Stimulated activated naive CD8-positive, alpha-beta T cell treated with anti-CD3 and anti-CD28 coated beads, Interleukin-15, Interleukin-2, amounts not matched to agents 100 ng/mL and 50 ng/mL, for 24 hours (primary cell): ENCODE results near the gene ASMTL.
"Not testable (repeated sequence)": the region's sequence is repeated elsewhere in the genome, so short reads cannot be mapped to it uniquely, and the experiment has no call there.

Experiments
- H3K27ac Mint-ChIP-seq: one replicate; pipeline ENCODE4 v1.8.0; 2021; ENCODE audit warnings: mild to moderate bottlenecking, mixed read lengths
- H3K27me3 Mint-ChIP-seq: one replicate; pipeline ENCODE4 v1.8.0; 2021; ENCODE audit warnings: mixed read lengths
- H3K36me3 Mint-ChIP-seq: one replicate; pipeline ENCODE4 v1.8.0; 2021; ENCODE audit warnings: low read depth, mixed read lengths
- H3K4me1 Mint-ChIP-seq: one replicate; pipeline ENCODE4 v1.8.0; 2021; ENCODE audit warnings: low read depth, mixed read lengths
- H3K4me3 Mint-ChIP-seq: one replicate; pipeline ENCODE4 v1.8.0; 2021; ENCODE audit warnings: mild to moderate bottlenecking, mixed read lengths
- H3K9me3 Mint-ChIP-seq: one replicate; pipeline ENCODE4 v1.8.0; 2021; ENCODE audit warnings: mixed read lengths

Gene ASMTL

DNA sequence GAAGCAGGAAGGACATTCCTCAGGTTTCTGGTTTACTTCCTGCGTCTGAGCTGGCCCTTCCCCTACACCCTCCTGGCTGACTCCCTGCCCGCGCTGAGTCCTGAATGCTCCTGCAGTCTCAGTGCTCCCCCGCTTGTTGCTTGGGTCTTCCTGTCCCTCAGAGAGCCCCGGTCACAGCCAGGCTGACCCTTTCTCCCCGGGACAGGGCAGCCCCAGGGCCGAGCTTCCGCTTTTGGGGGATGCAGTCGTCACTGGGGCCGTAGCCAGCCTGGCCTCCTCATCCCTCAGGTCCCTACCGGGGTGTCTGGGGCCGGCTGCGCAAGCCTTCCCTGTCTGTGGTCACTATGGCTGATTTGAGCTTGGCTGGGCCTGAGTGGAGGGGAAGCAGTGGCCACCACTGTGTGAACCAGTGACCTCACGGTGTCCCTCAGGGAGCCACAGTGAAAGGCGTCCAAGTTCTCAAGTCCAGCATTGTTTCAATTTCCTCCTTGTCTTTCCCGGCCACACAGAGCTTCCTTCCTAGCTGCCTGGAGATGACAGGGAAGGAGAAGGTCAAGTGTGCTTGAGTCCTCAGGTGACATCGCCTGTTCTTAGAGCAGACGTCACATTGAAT lies 34.1 kb upstream of the ASMTL start:
- Mint-ChIP-seq H3K4me1 (peaks cover 32% of the 10 kb centered on the region), H3K9me3 (peaks cover 3% of the 10 kb centered on the region), H3K27ac (no peak overlapping the region), H3K4me3 (no peak overlapping the region), H3K27me3 (no peaks in the 10 kb centered on the region), H3K36me3 (peaks cover 30% of the 10 kb centered on the region)

DNA sequence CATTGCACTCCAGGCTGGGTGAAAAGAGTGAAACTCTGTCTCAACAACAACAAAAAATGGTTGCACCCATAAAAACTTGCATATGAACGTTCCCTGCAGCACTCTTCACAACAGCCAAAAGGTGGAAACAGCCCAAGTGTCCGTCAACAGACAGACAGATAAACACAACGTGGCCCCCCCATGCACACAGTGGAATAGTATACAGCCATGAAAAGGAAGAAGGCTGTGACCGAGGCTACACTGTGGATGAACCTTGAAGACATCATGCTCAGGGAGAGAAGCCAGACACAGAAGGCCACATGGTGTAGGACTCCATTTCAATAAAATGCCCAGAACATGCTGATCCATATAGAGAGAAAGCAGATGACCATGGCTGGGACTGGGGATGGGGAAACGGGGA lies 33.5 kb upstream of the ASMTL start:
- Mint-ChIP-seq H3K27ac (no peak overlapping the region), H3K36me3 (peaks cover 23% of the 10 kb centered on the region), H3K4me1 (peaks cover 34% of the 10 kb centered on the region), H3K9me3 (no peaks in the 10 kb centered on the region), H3K27me3 (no peaks in the 10 kb centered on the region), H3K4me3 (no peak overlapping the region)

DNA sequence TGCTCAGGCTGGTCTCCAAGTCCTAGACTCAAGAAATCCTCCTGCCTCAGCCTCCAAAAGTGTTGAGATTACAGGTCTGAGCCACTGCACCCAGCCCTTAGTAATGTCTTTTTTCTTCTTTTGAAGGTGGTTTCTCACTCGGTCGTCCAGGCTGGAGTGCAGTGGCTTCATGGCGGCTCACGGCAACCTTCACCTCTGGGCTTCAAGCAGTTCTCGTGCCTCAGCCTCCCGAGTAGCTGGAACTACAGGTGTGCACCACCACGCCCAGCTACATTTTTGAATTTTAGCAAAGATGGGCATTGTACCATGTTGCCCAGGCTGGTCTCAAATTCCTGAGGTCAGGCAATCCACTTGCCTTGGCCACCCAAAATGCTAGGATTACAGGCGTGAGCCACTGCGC lies 32.3 kb upstream of the ASMTL start:
- Mint-ChIP-seq H3K27me3 (no peaks in the 10 kb centered on the region), H3K4me1 (peaks cover 46% of the 10 kb centered on the region), H3K4me3 (no peak overlapping the region), H3K9me3 (no peaks in the 10 kb centered on the region), H3K27ac (no peak overlapping the region), H3K36me3 (peaks cover 26% of the 10 kb centered on the region)

GRCh38 chrX:1484638-1485019 lies 31.9 kb upstream of the ASMTL start:
- Mint-ChIP-seq H3K4me1 (peaks cover 50% of the 10 kb centered on the region), H3K36me3 (peaks cover 30% of the 10 kb centered on the region), H3K27me3 (no peaks in the 10 kb centered on the region), H3K9me3 (no peaks in the 10 kb centered on the region), H3K4me3 (no peak overlapping the region), H3K27ac (no peak overlapping the region)

DNA sequence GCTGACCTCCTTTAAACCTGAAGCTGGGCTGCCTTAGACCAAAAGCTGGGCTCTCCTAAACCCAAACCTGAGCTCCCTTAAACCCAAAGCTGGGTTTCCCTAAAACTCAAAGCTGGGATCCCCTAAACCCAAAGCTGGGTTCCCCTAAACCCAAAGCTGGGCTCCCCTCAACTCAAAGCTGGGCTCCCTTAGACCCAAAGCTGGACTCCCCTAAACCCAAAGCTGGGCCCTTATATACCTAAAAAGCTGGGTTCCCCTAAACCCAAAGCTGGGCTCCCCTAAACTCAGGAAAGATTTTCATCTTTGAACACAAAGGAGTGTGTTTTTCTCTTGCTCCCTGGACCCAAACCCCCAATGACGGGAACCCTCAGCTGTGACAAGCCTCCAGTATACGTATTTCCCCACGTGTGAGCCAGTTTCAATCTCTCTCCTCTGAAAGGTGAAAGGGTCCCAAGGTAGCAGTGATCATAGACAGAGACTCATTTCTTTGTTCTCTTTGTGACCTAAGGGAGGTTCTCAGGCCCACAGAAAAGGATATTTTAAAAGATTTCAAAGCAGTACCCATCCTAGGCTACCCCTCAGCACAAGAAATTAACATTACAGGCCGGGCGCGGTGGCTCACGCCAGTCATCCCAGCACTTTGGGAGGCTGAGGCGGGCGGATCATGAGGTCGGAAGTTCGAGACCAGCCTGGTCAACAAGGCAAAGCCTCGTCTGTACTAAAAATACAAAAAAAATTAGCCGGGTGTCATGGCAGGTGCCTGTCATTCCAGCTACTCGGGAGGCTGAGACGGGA lies 31.3 kb upstream of the ASMTL start:
- Mint-ChIP-seq H3K27ac (peak overlapping the region; percentile 78), H3K9me3 (peaks cover 3% of the 10 kb centered on the region), H3K4me3 (no peak overlapping the region), H3K27me3 (no peaks in the 10 kb centered on the region), H3K4me1 (peaks cover 56% of the 10 kb centered on the region), H3K36me3 (peaks cover 31% of the 10 kb centered on the region)

DNA sequence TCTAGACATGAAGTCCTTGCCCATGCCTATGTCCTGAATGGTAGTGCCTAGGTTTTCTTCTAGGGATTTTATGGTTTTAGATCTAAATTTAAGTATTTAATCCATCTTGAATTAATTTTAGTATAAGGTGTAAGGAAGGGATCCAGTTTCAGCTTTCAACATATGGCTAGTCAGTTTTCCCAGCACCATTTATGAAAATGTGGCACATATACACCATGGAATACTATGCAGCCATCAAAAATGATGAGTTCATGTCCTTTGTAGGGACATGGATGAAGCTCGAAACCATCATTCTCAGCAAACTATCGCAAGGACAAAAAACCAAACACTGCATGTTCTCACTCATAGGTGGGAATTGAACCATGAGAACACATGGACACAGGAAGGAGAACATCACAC lies 29.8 kb upstream of the ASMTL start:
- H3K4me3 Mint-ChIP-seq, result peak overlapping the region; percentile 84
- peaks cover 31% of the 10 kb centered on the region for H3K36me3 Mint-ChIP-seq
- not testable (repeated sequence) for H3K9me3 Mint-ChIP-seq, H3K27me3 Mint-ChIP-seq
- H3K4me1 Mint-ChIP-seq, result peaks cover 68% of the 10 kb centered on the region
- peak overlapping the region; percentile 96 for H3K27ac Mint-ChIP-seq

DNA sequence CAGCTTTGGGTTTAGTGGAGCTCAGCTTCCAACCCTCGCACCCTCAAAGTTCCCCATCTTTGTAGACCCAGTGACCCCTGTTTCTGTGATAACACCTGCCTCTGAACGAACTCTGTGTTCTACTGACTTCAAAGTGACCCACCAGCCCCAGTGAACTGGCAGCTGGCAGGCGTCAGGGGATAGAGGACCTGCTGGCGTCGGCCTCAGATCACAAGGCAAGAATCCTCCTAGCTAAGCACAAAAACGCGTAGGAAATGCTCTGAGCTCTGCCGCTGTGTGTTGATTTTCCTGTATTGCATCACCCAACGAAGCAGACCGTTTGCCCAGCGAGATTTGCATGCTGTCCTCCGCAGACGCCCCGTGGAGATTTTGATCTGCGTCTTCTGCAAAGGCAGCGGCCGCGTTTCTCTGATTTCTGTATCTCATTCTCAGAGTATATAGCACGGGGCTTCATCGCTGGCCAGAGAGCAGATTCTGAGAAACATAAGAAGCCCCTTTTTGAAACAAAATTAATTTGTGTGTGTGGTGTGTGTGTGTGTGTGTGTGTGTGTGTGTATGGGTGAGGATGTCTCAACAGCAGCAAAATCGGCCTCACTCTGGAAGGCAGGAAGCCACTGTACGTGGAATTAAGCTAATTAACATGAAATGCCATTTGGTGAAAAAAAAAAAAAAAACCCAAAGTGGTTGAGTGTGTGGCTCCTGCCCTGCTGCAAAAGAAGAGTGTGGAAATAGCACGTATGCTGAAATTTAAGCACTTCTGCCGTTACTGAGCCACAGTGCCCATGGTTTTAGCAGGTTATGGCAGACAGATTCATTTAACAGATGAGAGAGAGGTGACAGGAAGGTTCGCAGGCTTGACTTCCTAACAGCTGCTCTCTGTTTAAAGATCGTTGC lies 29.2 kb upstream of the ASMTL start:
- Mint-ChIP-seq H3K9me3 (peaks cover 3% of the 10 kb centered on the region), H3K36me3 (peaks cover 29% of the 10 kb centered on the region), H3K27me3 (no peaks in the 10 kb centered on the region), H3K4me3 (peak overlapping the region; percentile 84), H3K27ac (peak overlapping the region; percentile 96), H3K4me1 (peaks cover 74% of the 10 kb centered on the region)

- Mint-ChIP-seq H3K4me1 (peaks cover 79% of the 10 kb centered on the region), H3K4me3 (peak overlapping the region; percentile 59), H3K9me3 (peaks cover 7% of the 10 kb centered on the region), H3K27ac (peak overlapping the region; percentile 96), H3K36me3 (peaks cover 30% of the 10 kb centered on the region), H3K27me3 (no peaks in the 10 kb centered on the region)
Observed at GRCh38 chrX:1480082-1480785, 27.5 kb upstream of the ASMTL start.

GRCh38 chrX:1477801-1478458 lies 25.2 kb upstream of the ASMTL start:
- Mint-ChIP-seq H3K36me3 (peaks cover 52% of the 10 kb centered on the region), H3K27me3 (no peaks in the 10 kb centered on the region), H3K27ac (peak overlapping the region; percentile 31), H3K9me3 (peaks cover 17% of the 10 kb centered on the region), H3K4me3 (no peak overlapping the region), H3K4me1 (peaks cover 83% of the 10 kb centered on the region)

DNA sequence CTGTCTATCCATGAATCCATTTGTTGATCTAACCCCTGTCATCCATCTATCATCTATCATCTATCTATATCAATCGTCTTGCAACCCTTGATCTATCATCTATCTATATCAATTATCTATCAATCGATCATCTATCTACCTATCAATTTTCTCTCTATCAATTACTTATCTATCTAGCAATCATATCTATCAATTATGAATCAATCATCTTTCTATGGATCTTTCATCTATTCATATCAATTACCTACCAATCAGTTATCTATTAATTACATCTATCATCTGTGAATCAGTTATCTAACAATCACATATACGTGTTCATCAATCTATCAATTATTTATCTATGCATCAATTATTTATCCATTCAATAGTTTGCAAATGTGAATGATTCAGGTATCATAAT lies 24.5 kb upstream of the ASMTL start:
- peaks cover 84% of the 10 kb centered on the region for H3K4me1 Mint-ChIP-seq
- no peak overlapping the region for H3K4me3 Mint-ChIP-seq
- no peaks in the 10 kb centered on the region for H3K27me3 Mint-ChIP-seq
- peaks cover 17% of the 10 kb centered on the region for H3K9me3 Mint-ChIP-seq
- H3K36me3 Mint-ChIP-seq, result peaks cover 54% of the 10 kb centered on the region
- peak overlapping the region; percentile 6 for H3K27ac Mint-ChIP-seq

DNA sequence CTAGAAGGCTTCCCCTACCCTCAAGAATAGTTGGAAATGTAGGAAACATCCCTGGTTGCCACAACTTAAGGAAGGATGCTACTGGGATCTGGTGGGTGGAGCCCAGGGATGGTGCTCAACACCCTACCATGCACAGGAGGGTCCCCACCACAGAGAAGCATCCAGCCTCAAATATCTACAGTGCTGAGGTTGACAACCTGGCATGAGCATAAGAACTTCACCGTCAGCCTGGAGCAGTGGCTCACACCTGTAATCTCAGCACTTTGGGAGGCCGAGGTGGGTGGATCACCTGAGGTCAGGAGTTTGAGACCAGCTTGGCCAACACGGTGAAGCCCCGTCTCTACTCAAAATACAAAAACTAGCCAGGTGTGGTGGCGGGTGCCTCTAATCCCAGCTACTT lies 24.0 kb upstream of the ASMTL start:
- H3K27ac Mint-ChIP-seq, result no peak overlapping the region

GRCh38 chrX:1475881-1476280 lies 23.2 kb upstream of the ASMTL start:
- Mint-ChIP-seq H3K4me1 (peaks cover 84% of the 10 kb centered on the region), H3K27me3 (no peaks in the 10 kb centered on the region), H3K27ac (no peak overlapping the region), H3K9me3 (peaks cover 17% of the 10 kb centered on the region), H3K4me3 (no peak overlapping the region), H3K36me3 (peaks cover 63% of the 10 kb centered on the region)

More for the DNA sequence above, 24.0 kb upstream of the ASMTL start:
- Mint-ChIP-seq H3K27me3 (no peaks in the 10 kb centered on the region), H3K9me3 (peaks cover 17% of the 10 kb centered on the region), H3K36me3 (peaks cover 60% of the 10 kb centered on the region), H3K4me1 (peaks cover 84% of the 10 kb centered on the region), H3K4me3 (no peak overlapping the region)

DNA sequence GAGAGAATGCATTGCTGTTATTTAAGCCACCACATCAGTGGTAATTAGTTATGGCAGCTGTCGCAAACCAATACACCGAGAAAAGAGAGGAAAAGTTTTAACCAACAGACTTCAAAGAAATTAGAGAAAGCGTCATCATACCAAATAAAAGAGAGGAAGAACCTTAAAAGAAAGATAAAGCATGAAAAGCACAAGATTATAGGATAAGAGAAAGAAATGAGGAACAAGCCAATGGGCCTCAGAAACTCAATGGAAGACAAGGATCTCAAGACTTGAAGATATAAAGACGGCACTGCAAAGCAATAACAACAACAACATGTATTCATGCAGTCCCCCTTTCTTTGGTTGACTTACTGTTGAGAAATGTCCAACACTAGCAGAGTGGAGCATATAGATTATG lies 22.8 kb upstream of the ASMTL start:
- H3K27ac Mint-ChIP-seq, result peak overlapping the region; percentile 13
- peaks cover 63% of the 10 kb centered on the region for H3K36me3 Mint-ChIP-seq
- H3K9me3 Mint-ChIP-seq, result peaks cover 17% of the 10 kb centered on the region
- no peak overlapping the region for H3K4me3 Mint-ChIP-seq
- H3K27me3 Mint-ChIP-seq, result no peaks in the 10 kb centered on the region
- H3K4me1 Mint-ChIP-seq, result peaks cover 84% of the 10 kb centered on the region

GRCh38 chrX:1474593-1474992 lies 21.9 kb upstream of the ASMTL start:
- Mint-ChIP-seq H3K9me3 (peaks cover 17% of the 10 kb centered on the region), H3K36me3 (peaks cover 54% of the 10 kb centered on the region), H3K4me1 (peaks cover 84% of the 10 kb centered on the region)
- not testable (repeated sequence) for H3K27ac Mint-ChIP-seq, H3K27me3 Mint-ChIP-seq, H3K4me3 Mint-ChIP-seq
